ENCODE data around the gene ACVR1.
A peak's percentile ranks its signal among the peaks of the same experiment; 100 is the strongest.
"Not testable (repeated sequence)": the region's sequence is repeated elsewhere in the genome, so short reads cannot be mapped to it uniquely, and the experiment has no call there.

Gene ACVR1

DNA sequence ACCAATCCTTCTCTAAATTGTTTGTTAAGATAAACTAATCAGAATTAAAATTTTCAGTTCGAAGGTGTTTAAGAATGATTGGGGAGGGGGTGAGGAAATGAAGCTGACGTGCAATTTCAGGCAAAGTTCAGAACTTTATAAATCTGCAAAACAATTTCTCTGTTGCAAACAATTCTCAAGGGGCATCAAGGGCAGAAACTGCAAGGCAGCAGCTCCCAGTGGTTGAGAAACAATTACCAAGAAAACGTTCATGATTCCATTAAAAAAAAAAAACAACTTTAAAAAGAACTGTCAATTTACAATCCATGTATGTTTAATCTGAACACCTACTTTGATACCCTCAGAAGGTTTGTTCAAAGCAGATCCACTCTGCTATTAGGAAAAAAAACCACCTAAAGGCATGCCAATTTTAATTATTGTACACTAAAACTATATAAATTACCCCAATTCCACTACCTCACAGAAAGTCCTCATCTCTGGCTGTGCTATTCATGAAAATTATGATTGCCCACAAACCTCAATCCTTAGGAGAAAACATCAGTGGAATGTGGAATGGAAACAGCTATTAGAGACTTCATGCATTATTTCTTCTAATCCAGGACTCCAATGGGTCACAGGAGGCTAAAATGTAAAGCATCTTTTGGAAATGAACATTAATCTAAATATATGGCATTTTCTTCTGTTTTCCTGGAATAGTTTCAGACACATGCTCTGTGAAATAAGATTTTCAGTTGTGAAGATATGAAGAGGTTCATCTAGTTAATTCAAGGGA is 127.6 kb downstream of the ACVR1 start:
- DNase-seq, result no peak

DNA sequence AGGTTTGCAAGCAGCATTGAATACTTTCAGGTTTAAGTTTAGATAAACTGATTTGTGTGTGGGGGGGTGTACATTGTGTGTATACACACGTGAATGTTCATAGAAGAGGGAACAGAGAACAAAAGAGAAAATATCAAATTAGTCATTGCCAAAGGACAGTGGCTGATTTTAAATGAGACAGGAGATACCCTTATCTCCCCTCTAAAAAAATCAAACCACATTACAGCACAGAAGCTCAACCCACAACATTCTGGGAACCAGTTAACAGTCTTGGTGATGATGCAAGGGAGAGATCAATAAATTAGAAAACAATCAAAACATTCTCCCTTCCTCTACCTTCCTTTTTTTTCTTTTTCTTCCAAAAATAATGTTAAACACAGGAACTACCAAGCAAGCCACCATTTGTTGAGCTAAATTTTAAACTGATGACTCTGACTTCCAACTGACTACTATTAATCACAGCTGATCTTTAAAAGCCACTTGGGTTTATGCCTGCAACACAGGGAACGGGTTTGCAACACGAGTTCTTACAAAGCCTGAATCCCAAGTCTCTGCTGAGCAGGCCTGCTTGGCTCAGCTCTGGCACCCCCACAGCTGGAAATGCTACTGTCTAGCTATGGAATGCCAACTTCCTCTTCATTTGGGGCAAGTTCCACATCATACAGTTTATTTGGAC is 128.3 kb downstream of the ACVR1 start:
- peak; percentile 16 for DNase-seq

DNA sequence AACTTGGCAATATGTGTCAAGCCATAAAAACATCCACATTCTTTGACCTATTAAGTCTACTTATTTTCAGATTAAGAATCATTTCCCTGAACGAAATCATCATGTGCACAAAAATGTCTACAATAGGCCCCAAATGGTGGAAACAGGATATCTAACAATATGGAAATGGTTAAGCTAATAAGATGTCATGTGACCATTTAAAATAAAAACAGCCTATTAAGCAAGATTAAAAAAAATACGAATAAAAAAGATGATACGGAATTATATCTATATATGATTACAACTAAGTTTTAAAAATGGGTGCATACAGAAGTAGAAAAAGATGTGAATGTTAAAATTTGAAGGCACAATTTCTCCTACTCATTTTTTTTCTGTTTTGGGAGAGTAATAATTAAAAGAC is 128.8 kb downstream of the ACVR1 start:
- no peak for DNase-seq

DNA sequence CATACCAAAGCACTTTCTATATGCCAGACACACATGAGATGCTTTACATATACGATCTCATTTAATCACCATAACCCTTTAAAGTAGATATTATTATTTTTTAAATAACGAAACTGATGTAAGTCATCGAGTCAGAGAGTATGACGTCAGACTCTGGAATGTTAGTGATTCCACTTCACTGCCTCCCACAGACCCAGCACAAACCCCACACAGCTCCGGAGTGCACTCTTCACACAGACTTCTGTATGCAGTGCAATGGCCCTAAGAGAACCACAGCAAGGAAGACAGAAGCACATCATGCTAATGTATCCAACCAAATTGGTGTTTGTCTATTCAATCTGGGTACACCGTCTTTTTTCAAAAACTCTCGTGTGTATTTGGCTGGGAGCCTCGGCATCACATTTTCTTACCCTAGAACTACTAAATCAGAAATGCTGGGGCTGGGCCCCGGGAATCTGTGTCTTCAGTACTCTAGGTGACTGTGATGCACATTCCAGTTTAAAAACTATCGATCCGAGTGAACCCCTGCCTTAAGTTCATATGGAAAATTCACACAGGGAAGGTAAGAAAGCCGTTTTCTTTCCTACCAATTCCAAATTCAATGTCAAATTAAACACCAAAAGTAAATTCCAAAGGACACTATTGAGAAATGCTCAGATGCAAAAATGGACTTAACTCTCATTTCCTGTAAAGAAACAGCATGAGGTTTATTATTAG is 129.7 kb downstream of the ACVR1 start:
- no peak for DNase-seq

DNA sequence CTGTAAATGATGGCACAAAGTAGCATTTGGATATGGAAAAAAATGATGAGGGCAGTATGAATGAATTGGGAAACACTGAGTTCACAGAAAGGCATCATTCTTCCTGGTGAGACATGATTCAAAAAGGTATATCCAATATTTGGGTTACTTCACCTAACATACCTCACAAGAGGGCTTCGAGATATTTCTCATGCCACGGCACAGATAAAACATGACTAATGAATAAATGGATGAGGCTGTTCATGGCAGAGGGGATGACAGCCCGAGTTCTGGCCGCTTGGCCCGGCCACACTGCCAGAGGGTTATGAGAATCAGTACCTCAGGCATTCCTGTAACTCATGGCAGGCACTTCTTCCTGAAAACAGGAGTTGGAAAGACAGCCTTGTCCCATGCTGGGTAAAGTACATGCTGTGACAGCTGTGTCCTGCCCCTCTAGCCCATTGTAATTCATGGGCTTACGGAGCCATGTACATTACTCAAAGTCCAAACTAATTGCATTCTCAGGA is 131.5 kb downstream of the ACVR1 start:
- DNase-seq, result no peak

DNA sequence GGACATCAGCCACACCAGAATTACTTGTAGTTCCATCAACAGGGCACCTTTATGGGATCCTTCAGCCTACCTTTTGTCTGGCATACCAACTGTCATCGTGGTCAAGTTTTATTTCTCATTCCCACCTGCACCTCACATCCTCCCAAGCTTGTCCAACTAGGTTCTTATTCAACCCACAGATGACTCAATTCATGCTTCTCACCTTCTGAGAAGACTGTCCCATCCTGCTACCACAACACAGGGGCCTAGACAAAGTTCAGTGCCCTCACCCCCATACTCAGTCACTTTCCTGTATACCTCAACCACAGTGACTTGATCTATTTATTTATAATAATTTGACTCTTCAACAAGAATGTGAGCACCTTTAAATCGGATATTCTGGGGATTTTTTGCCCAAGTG is 133.1 kb downstream of the ACVR1 start:
- peak; percentile 74 for DNase-seq

DNA sequence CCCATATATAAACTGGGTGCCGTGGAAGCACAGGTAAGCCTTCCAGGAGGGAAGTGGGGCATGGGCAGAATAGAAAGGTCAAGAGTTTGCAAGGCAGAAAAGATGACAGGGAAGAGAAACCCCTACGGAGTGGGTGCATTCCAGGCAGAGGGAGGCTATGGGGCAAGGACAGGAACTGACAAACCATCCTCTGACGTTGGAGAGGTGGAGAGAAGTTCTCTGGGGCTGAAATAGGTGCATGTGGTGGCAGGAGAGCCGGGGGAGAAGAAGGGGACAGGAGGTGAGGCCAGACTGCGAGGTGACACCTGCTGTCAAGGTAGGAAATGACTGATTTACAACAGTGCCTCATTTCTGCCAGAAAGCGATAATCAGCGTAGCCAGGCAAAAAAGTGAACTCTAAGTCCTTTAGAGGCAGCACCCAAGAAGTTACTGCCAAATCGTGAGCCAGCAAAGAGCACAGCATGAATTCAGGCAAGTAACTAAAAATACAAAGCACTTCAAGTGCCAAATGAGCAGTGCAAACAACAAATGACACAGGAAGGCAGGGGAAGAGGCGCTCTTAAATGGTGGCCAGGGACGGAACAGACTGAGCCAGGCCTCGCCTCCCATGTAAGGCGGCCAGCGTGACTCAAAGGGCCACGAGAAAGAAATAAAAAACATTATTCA is 134.2 kb downstream of the ACVR1 start:
- DNase-seq, result no peak

DNA sequence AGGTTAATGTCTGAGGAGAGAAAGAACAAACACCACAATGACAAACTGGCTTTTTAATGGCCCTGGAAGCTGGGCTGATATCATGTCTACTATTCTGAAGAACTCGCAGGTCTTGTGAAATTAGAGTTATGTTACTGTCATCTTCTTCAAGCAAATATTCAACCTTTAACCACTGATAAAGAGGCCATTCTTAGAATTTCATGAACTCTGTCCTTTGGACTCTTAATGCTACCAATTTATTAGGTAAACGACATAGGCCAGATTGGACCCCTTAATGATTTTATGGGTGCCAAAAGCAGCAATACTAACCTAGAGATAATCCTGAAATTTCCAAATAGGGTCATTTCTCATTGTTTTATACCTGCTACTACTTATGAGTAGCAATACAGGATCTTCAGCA is 138.5 kb downstream of the ACVR1 start:
- DNase-seq, result no peak

DNA sequence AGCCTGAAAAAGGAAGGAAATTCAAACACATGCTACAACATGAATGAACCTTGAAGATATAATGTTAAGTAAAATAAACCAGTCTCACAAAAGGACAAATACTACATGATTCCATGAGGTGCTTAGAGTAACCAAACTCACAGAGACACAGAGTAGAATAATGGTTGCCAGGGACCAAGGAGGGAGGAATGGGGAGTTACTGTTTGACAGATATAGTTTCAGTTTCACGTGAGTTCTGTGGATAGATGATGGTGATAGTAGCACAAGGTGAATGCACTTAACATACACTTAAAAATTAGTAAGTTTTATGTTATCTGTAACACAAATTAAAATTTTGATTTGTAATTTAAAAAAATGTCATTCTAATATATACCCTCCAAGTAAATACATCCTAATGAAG is 140.6 kb downstream of the ACVR1 start:
- DNase-seq, result no peak

DNA sequence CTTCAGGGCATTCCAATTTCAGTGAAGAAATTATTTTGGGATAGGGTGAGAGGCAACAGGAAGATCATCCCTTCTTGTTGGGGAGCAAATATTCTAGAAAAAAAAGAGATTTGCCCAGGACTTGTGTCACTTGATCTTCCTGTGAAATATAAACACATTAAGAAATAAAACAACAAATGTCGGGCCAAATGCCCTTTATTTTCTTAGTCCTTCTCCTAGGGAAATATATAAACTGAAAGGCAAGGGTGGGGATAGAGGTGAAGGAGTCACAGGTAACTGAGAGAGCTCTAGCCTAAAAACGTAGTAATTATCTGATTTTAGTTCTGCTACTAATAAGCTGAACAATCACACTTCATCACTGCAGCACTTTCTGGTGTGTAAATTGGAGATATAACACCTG is 142.9 kb downstream of the ACVR1 start:
- DNase-seq, result no peak

DNA sequence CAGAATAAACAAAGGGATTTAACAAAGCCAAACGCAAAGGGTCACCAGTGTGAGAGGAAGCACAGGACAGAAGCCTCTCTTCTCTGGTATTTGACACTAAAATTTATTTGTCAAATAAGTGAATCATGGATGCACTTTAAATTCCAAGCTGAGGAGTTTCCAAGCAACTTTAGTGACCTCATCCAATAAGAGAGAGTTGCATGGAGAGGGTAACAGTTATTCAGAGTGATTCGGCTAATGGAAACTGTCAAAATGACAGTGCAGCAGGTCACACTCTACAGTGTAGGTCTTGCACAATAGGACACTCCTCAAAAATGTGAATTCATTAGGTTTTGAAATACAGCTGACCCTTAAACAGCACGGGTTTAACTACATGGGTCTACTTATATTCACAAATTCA is 143.5 kb downstream of the ACVR1 start:
- no peak for DNase-seq

DNA sequence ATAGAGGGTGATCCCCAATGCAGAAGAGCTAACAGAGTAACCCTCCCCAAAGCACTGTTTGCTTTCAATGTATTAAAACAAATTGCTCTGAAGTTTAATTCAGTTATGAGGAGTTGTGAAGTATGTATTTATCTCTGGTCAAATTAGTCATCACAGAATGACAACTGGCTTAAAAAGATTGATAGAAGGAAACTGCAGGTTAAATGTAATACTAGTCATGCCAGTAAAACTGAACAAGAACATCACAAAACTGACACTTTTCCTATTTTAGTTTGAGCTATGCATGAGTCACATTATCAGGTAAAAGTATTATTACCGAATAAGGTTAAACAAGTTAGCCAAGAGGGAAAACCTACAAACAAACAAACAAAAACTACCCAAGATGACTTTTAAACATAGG is 148.4 kb downstream of the ACVR1 start:
- DNase-seq, result no peak

DNA sequence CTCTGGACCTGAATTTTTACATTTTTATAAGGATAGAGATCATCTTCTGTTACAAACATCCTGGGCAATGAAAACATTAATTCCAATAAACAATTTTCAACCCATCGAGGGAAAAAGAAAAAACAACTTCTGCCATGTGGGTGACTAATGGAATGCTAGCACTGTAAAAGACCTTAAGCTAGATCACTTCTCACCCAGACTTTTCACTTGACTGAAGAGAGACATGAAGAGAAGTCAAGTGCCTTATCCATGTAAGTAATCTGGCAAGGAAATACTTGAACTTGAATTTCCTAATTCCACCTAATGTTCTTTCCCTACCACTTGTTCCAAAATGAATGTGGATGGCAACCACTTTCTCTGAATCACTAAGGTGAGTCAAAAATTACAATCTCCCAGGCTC is 149.2 kb downstream of the ACVR1 start:
- no peak for DNase-seq

DNA sequence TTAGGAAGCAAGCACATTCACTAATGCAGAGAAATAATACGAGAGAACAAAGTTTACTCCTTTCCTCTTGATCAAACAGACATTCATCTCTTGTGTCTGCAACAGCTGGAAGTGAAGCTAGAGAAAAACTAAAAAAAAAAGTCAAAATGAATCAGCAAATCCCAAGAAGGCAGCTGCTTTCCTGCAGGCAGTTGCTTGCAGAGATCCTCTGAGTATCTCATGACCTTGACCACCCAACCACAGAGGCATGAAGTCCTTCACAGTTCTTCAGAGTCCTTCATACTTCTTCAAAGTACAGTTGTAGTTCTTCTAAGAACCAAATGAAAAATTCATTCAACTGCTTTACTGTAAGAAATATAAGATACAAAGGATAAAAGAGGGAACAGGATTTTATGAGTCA is 150.3 kb downstream of the ACVR1 start:
- DNase-seq, result no peak

DNA sequence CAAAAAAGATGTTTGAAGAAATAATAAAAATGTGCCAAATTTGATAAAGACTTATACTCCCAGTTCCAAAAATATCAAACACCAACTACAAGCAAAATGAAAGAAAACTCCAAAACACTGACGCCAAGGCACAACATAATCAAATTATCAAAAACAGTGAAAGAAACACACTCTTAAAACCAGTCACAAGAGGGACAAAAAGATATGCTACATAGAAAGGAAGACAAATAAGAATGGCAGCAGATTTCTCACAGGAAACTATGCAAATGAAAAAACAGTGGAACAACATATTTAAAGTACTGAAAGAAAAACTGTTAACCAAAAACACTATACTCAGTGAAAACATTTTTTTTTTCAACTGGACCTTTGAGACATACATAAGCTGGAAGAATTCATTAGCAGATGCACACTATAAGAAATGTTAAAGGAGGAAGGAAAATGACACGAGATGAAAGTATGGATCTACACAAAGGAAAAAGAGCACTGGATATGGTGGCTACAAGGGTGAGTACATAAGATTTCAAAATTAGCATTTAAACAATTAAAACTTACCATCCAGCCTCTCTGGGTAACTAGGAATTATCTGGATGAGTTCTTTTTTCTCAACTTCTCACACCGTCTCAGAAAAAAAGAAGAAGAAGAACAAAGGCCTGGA is 153.4 kb downstream of the ACVR1 start:
- DNase-seq, result no peak

DNA sequence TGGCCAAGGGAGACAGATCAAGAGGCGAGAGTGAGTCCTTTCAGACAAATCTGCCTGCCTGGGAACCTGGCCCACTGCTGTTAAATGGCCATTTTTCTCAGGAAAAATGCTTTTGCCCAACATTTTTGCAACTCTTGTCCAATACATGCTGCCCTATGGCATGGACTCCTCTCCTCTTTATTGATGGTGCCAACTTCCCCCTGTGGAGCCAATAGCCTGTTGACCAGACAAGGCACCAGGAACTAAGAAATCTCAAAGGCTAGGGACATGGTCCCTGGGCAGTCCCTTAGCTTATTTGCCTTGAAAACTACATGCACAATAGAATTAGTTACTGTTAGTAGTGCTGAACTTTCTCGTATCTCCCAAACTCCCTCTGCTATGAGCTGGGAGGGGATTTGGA is 155.6 kb downstream of the ACVR1 start:
- no peak for DNase-seq

DNA sequence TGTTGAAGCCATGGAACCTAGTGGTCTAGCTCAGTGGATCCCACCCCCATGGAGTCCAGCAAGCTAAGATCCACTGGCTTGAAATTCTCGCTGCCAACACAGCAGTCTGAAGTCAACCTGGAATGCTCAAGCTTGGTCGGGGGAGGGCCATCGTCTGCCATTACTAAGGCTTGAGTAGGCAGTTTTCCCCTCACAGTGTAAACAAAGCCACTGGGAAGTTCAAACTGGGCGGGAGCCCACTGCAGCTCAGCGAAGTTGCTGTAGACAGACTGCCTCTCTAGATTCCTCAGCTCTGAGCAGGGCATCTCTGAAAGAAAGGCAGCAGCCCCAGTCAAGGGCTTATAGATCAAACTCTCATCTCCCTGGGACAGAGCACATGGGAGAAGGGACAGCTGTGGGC is 171.5 kb downstream of the ACVR1 start:
- DNase-seq, result not testable (repeated sequence)

DNA sequence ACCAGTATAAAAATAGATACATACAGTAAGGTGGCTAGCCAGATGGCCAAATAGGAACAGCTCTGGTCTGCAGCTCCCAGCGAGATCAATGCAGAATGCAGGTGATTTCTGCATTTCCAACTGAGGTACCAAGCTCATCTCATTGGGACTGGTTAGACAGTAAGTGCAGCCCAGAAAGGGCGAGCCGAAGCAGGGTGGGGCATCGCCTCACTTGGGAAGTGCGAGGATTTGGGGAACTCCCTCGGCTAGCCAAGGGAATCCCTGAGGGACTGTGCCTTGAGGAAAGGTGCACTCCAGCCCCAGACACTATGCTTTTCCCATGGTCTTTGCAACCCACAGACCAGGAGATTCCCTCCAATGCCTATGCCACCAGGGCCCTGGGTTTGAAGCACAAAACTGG is 172.0 kb downstream of the ACVR1 start:
- not testable (repeated sequence) for DNase-seq

DNA sequence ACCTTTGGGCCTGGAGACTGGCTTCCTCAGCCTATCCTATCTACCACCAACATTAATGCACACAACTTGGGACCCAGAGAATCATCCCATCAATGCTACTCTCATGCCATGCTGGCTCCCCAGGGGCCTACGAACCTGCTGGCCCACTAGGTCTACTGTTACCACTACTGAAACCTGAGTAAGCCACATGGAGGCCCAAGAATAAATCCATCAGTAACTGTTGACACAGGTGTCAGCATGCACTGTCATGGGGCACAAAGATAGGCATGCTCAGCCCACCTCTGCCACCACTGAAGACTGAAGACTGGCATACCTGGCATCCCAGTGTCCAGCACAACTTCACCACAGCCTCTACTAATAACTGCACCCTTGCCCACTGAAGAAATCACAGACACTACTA is 176.3 kb downstream of the ACVR1 start:
- no peak for DNase-seq

DNA sequence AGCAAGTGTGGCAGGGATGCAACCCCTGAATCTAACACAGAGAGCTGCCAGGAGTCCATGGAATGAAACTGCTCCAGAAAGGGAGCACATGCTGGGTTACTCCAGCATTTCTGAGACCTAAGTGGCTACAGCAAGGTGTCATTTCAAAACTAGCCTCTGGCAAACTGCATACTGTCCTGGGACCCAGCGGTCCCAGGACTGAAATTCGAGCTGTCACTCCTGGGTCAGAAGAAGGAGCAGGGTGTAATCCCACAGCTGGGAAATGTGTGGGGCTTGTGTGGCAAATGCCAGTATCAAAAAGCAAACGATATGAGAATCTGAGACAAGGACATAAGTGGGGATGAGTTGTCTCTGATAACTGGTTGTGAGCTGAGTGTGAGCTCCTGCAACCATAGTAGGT is 177.1 kb downstream of the ACVR1 start:
- DNase-seq, result no peak

DNA sequence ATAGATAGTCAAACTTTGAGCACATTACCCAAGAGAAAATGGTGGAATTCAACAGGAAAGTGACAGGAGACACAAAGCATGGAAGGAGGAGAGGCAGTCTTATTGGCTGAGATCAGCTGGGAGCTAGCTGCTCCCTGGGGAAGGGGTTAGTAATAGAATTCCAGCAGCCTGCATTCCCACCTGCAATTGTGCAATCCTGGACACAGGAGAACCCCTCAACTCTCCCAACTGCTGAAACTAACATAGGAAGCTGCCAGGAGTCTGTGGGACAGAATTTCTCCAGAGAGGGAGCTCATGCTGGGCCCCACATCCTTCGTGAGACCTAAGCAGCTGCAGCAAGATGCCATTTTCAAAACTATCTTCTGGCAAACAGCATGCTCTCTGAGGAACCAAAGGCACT is 177.7 kb downstream of the ACVR1 start:
- no peak for DNase-seq

DNA sequence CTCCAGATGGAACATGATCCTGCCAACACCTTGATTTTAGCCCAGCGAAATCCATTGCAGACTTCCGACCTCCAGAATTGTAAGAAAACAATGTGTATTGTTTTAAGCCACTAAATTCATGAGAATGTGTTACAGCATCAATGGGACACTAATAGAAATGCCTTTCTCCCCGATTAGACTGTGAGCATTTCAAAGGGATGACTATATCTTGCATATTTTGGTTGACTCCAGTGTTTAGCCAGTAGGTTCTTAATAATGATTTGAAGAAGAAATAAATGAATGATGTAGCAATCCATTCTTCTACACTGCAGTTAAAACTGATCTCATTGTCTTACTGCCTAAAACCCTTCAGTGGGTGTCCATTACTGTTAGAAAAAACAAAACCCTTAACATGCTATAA is 180.1 kb downstream of the ACVR1 start:
- no peak for DNase-seq

DNA sequence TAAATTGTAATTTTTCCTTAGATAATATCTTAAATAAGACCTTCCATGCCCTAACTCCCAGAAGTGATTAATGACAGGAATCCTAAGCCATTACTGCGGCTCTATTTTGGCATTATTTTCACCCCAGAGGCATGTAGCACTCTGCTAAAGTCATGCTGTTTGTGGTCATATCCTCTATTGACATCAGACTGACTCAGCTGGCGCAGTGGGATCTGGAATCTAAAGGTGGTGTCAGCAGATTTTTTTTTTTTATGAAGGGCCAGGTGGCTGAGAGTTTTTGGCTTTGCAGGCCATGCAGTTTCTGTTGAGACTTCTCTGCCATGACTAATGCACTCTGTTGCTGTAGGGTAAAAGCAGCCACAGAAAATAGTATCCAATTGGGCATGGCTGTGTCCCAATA is 183.4 kb downstream of the ACVR1 start:
- no peak for DNase-seq
